ENCODE measurements around the gene EMC1.

- TF ChIP-seq EZH2 (IDR thresholded peaks at IDR 0.05) (no peak), FOXP2 (optimal IDR thresholded peaks at IDR 0.05; ENCODE audit: control extremely low read depth, extremely low read length, insufficient read depth) (no peak)
These were observed 18.8 kb downstream of the EMC1 start for GRCh38 chr1:19232524-19232846.
